Measurements from ENCODE around the gene KIAA0232.

KIAA0232 gene

GRCh38 chr4:6775746-6776145 is 6.8 kb upstream of the KIAA0232 start:
- TF ChIP-seq EZH2phosphoT487 (IDR thresholded peaks at IDR 0.05; ENCODE audit: low read length) (no peak), EZH2 (optimal IDR thresholded peaks at IDR 0.05; ENCODE audit: low read depth, low read length) (no peak), CTCF (IDR thresholded peaks at IDR 0.05; ENCODE audit: low read length) (no peak)
- no peaks in the 10 kb centered on the region for H3K4me1 ChIP-seq (ENCODE audit: low read length)
- H2AFZ ChIP-seq (ENCODE audit: low read length) = no peak overlapping the region

GRCh38 chr4:6776920-6777635 is 5.4 kb upstream of the KIAA0232 start:
- H3K9me2 ChIP-seq (replicated peaks; ENCODE audit: insufficient read depth, low read length) = no peaks in the 10 kb centered on the region
- DNase-seq = no peak
- H2AFZ ChIP-seq (ENCODE audit: low read length) = no peak overlapping the region
- H3K4me3 ChIP-seq (ENCODE audit: low read length) = no peak overlapping the region
- H3K4me2 ChIP-seq (ENCODE audit: low read depth, low read length) = no peak overlapping the region
- H3K27me3 ChIP-seq (replicated peaks; ENCODE audit: insufficient read depth, low read length) = peaks cover 32% of the 10 kb centered on the region
- H3K9me3 ChIP-seq (replicated peaks; ENCODE audit: insufficient read depth, low read length) = no peaks in the 10 kb centered on the region
- H3K36me3 ChIP-seq (replicated peaks; ENCODE audit: insufficient read depth, low read length) = no peaks in the 10 kb centered on the region
- no peaks in the 10 kb centered on the region for H3K79me2 ChIP-seq (ENCODE audit: low read length)
- peaks cover 10% of the 10 kb centered on the region for H3K4me1 ChIP-seq (ENCODE audit: low read length)
- H3K27ac ChIP-seq (ENCODE audit: low read length) = no peak overlapping the region
- no peaks in the 10 kb centered on the region for H4K20me1 ChIP-seq (ENCODE audit: insufficient read depth, low read length)
- no peak for TF ChIP-seq CTCF (IDR thresholded peaks at IDR 0.05; ENCODE audit: low read length)
- no peak for TF ChIP-seq EZH2 (optimal IDR thresholded peaks at IDR 0.05; ENCODE audit: low read depth, low read length)
- TF ChIP-seq EZH2phosphoT487 (IDR thresholded peaks at IDR 0.05; ENCODE audit: low read length) = no peak
- no peak overlapping the region for H3K9ac ChIP-seq (ENCODE audit: low read length)
- H3F3A ChIP-seq (ENCODE audit: insufficient read depth, low read length) = peaks cover 8% of the 10 kb centered on the region; the same call in 1 of the 2 replicates

More at GRCh38 chr4:6775746-6776145, 6.8 kb upstream of the KIAA0232 start:
- Histone ChIP-seq H3K9ac (ENCODE audit: low read length) (no peak overlapping the region), H3K79me2 (ENCODE audit: low read length) (no peaks in the 10 kb centered on the region), H3F3A (ENCODE audit: insufficient read depth, low read length) (no peaks in the 10 kb centered on the region), H3K9me3 (replicated peaks; ENCODE audit: insufficient read depth, low read length) (no peaks in the 10 kb centered on the region), H3K27me3 (replicated peaks; ENCODE audit: insufficient read depth, low read length) (peaks cover 22% of the 10 kb centered on the region), H3K27ac (ENCODE audit: low read length) (no peak overlapping the region), H3K36me3 (replicated peaks; ENCODE audit: insufficient read depth, low read length) (no peaks in the 10 kb centered on the region), H3K9me2 (replicated peaks; ENCODE audit: insufficient read depth, low read length) (no peaks in the 10 kb centered on the region), H3K4me3 (ENCODE audit: low read length) (no peak overlapping the region), H3K4me2 (ENCODE audit: low read depth, low read length) (no peak overlapping the region), H4K20me1 (ENCODE audit: insufficient read depth, low read length) (no peaks in the 10 kb centered on the region)
- no peak for DNase-seq

GRCh38 chr4:6777636-6778281 is 4.8 kb upstream of the KIAA0232 start:
- Histone ChIP-seq H3K9me3 (replicated peaks; ENCODE audit: insufficient read depth, low read length) (no peaks in the 10 kb centered on the region), H3K27ac (ENCODE audit: low read length) (no peak overlapping the region), H3K4me2 (ENCODE audit: low read depth, low read length) (no peak overlapping the region), H3K27me3 (replicated peaks; ENCODE audit: insufficient read depth, low read length) (peaks cover 32% of the 10 kb centered on the region), H3K36me3 (replicated peaks; ENCODE audit: insufficient read depth, low read length) (no peaks in the 10 kb centered on the region), H3K4me1 (ENCODE audit: low read length) (peaks cover 10% of the 10 kb centered on the region), H3K9ac (ENCODE audit: low read length) (no peak overlapping the region), H3K4me3 (ENCODE audit: low read length) (no peak overlapping the region), H2AFZ (ENCODE audit: low read length) (no peak overlapping the region), H3F3A (ENCODE audit: insufficient read depth, low read length) (peaks cover 8% of the 10 kb centered on the region; the same call in 1 of the 2 replicates), H3K9me2 (replicated peaks; ENCODE audit: insufficient read depth, low read length) (no peaks in the 10 kb centered on the region), H3K79me2 (ENCODE audit: low read length) (no peaks in the 10 kb centered on the region), H4K20me1 (ENCODE audit: insufficient read depth, low read length) (no peaks in the 10 kb centered on the region)
- TF ChIP-seq CTCF (IDR thresholded peaks at IDR 0.05; ENCODE audit: low read length) (no peak), EZH2phosphoT487 (IDR thresholded peaks at IDR 0.05; ENCODE audit: low read length) (no peak), EZH2 (optimal IDR thresholded peaks at IDR 0.05; ENCODE audit: low read depth, low read length) (no peak)
- DNase-seq = no peak
